ENCODE results near the gene FAM161A.

FAM161A gene

GRCh38 chr2:61784643-61785042 lies 69.2 kb downstream of the FAM161A start:
- no peak for DNase-seq (ENCODE audit: low spot score)

DNA sequence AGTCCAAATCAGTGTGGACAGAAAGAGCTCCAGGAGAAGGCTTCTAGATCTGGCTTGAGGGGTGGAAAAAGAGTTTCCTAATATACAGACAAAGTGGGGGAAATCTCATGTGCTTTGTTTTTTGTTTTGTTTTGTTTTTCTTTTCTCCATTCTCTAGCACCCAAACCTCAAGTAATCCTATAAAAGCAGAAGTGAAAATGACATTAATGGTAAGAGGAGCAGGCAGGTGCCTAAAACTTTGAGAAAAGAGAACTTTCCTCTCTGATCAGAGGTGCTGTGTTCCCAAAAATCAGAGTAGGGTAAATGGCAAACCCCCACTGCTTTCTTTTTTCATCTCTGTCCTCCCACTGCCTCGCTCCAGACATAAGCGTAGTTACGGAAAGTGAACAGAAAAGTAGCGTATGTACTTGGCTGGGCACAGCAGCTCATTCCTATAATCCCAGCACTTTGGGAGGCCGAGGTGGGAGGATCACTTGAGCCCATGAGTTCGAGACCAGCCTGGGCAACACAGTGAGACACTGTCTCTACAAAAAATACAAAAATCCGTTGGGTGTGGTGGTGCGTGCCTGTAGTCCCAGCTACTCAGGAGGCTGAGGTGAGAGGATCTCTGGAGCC lies 77.8 kb downstream of the FAM161A start:
- DNase-seq (ENCODE audit: low spot score) = no peak
